NCI-H2081 treated with DMSO at 0.1 percent for 48 hours (cell line): ENCODE measurements around the gene HAVCR1.

Source experiments
- DNase-seq: peaks from one replicate; lab custom pipeline; 2025; lab: John Stamatoyannopoulos, UW

HAVCR1 gene

DNA sequence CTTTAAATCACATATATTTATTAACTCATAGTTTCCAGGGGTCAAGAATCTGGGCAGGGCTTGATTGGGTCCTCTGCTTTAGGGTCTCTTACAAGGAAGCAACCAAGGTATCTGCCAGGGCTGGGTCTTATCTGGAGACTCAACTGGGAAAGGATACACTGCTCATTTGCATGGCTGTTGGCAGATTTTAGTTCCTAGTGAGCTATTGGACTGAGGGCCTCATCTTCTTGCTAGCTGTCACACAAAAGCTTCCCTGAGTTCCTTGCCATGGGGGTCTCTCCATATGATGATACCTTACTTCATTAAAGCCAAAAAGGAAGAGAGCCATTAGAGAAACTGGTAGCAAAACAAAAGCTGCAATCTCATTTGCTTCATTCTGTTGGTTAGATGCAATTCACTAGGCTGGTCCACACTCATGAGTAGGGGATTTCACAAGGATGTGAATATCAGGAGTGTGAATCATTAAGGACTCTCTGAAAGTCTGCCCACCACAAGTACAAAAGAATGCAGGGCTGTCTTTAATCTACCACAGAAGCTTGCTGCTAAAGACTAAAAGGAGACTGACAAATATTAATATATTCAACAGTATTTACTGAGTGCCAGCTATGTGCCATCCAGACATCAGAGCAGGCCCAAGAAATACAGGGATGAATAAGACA, 53.9 kb downstream of the HAVCR1 start:
- DNase-seq = no peak

DNA sequence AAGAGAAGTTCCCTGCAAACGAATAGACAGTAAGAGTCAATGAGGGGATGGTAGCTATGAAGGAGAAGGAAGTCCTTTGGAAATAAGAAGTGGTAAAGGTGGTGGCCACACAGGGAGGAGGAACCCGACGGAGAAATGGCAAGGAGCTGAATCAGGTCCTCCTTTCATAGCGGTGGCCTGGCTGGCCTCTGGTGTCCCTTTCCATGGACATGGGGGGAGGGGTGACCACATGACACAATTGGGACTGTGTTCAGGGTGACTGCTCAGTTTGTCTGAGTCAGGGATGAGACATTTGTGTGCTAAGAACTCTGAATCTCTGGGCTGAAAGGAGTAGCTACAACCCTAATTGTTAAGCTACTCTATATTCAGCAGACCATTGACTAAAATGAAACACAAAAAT, 67.2 kb downstream of the HAVCR1 start:
- DNase-seq = no peak

GRCh38 chr5:156984064-156984463, 74.9 kb downstream of the HAVCR1 start:
- no peak for DNase-seq

GRCh38 chr5:156981481-156981880, 77.4 kb downstream of the HAVCR1 start:
- no peak for DNase-seq
